Skin of body (tissue), 2 donors: Measurements from ENCODE around the gene YRDC. TPM values are rescaled to one million over a fixed set of nuclear protein-coding genes. Genes with fewer than 3 reads are reported as not detected.

Experiments
- DNase-seq: peaks from one replicate; lab custom pipeline; 2025; lab: John Stamatoyannopoulos, UW
- total RNA-seq: library from RNA; depleted of rRNA; stranded (reverse); fragments of >200 nt; gene quantifications from one replicate; pipeline ENCODE4 v1.2.3, GENCODE V29; 2014

The YRDC gene
- total RNA-seq, 1 donor from 2014 or later: 10.8 TPM

DNA sequence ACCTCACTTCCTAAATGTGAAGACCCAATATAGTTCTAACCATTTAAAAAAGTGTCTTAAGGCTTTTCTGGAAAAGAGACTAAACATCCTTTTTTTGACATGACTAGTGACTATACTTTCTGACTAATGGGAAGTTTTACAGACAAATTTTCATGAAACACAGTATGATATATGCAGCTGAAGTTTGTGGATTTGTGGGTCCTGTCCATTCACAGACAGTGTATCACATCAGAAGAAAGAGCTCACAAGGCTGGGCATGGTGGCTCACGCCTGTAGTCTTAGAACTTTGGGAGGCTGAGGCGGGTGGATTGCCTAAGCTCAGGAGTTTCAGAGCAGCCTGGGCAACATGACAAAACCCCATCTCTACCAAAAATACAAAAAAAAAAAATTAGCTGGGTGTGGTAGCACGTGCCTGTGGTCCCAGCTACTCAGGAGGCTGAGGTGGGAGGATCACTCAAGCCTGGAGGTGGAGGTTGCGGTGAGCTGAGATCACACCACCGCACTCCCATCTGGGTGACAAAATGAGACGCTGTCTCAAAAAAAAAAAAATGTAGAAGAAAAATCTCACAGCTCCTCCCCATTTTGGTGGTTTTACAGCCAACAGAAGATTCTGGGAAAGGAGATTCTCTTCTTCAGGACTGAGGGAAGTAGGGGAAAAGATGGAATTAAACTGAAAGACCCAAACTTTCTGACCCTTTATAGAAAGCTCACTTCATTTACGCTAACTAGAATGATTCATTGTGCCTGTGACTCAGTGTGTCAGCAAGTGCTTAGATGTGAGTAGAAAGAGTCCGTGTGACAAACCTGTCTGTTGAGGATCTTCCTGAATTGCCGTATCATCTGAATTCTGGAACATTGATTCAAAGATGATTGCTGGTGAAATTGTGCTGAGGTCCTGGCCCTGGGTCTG, 15.2 kb upstream of the YRDC start:
- no peak for DNase-seq

DNA sequence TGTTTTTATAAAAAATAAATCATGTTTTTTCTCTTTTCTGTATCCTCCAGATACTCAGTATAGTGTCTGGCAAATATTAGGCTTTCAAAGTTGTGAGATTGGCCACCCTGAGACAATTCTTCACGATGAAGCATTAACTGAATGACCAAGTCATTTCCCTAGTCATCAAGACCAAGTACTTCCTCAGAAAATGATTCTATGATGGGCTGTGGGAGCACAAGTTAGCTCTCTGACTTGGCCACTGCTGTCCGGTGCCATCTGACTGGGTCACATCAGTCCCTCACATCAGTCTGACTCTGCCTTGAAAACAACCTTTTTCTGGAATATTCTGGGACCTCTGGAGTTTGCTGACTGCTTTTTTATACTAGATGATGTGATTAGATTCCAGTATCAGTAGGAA, 13.5 kb upstream of the YRDC start:
- DNase-seq: no peak

DNA sequence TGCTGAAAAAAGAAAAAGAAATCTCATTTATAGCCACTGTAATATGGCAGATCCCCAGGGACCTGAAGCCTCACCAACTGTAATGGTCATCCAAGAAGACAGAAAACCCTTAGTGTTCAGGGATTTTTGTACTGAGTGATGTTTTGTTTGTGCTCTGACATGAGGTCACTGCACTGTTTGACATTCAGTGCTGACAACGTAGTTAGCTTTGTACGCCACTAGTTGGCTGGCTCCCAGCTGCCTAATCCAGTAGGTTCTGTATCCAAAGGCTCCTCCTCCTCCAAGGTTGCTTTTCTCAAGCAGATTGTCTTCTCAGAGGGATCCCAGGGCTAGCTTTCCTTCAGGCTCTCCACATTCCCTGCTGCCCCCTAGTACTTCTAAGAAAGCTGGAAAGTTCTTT, 9.5 kb upstream of the YRDC start:
- no peak for DNase-seq

DNA sequence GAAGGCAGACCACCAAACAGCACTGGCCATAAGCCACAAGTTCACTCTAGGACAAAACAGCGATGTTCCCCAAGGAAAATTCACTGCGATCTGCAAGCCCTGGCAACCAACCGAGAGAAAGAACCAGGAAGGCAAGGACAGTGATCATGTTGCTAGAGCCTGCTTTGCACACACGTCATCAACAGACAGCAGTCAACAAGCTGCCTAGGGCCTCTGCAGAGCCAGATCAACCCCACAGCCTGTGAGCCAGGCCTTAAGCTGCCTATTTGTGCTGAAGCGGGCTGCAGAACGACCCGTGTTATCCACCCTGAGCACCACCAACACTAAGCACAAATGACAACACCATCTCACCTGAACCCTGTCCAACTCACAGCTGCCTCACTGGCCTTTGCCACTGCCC, 6.2 kb upstream of the YRDC start:
- DNase-seq: peak; percentile 89

DNA sequence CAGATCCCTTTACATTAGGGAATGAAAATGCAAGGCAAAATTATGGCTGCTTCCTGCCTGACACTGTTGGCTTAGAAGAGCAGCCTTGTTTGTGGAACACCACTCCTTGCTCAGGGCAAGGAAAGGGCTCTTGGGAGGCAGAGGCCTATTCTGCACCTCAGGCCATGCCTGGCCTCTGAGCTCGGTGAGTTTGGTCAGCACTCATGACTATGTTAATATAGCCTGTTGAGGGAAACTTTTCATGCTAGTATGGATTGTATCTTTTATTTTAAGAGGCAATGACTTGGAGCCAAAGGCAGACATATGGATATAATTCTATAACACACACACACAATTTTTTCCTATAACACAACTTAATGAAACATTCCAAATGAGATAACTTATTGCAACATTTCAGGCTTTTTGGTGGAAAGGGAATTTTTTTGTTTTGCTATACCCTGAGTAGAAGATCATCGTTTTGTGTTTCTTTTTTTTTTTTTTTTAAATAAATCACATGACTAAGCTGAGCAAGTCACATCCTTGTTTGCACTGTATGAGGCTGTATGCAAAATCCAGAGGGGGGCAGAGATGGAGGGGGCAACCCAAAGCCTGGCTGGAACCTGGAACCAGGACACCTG, 5.6 kb upstream of the YRDC start:
- peak; percentile 86 for DNase-seq

DNA sequence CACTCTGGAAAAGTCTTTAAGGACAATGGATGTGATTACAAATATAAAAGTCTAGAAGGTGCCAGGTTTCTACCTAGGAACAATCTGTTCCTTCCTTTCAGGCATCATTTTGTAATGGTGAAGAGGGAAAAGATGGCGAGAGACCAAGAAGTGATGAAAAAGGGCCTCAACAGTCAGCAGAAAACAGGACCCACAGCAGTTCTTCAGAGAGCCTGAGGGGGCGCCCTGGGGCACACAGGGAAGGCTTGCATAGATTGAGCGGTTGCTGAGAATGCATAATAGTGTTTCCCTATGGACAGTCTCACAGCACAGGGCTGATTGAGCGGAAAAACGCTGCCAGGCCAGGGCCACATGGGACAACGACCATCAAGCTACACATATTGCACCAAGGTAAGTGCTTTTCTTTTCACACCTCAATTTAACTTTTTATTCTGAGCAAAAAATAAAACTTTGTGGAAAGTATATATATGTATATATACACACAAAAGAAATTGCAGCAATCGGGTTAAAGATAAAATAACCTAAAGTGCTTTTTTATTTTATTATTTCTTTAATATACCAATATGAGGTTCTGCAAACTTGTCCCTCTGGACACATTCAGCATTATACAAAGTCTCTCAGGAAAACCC, 3.1 kb upstream of the YRDC start:
- DNase-seq: peak; percentile 58

DNA sequence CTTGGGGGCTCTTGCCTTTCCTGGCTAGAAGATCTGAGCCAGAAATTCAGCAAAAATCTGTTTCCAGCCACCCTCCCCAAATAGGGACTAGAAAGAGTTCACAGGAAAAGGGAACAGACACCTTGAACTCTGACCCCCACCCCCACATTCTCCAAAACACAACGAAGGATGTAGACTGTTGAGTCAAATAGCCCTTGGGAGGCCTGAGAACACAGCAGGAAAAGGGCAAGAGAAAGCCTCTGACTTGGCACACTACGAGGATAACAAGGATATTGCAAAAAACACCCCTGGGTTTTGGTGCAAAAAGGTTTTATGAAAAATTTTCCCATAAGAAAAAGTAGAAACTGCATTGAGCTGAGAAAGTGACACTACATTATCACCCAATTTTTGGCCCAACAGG, 1.9 kb upstream of the YRDC start:
- DNase-seq: no peak

DNA sequence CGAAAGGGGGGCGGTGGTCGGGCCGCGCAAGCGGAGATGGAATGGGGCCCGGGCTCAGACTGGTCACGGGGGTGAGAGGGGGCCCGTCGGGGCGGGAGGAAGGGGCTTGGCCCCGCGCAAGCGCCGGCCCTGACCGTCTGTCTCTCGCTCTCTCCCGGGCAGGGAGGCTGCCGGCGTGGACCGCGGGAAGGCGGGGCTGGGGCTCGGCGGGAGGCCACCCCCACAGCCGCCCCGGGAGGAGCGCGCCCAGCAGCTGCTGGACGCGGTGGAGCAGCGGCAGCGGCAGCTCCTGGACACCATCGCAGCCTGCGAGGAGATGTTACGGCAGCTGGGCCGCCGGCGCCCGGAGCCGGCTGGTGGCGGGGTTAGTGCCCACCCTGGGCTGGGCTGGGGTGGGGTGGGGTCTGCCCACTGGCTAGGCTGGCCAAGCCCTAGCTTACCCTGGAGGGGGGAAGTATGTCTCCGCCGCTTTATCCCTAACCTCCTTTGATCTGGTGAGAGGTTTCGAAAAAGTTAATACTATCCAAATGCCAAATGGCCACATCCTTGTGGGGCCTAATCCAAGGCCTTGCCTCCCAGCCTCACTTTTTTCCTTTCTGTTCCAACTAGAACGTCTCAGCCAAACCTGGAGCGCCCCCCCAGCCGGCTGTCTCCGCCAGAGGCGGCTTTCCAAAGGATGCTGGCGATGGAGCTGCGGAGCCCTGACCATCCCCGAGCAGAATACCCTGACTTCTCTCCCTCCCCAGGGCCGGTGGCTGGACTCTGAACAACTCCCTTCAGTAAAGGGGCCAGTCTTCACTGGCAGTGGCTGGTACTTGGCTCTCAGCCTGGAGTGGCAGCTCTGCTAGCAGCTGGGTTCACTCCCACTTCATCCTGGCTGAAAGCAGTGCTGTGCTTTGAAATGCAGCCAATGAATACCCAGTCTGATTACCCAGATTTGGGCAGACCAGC, 636 bp upstream of the YRDC start:
- DNase-seq: peak; percentile 31

DNA sequence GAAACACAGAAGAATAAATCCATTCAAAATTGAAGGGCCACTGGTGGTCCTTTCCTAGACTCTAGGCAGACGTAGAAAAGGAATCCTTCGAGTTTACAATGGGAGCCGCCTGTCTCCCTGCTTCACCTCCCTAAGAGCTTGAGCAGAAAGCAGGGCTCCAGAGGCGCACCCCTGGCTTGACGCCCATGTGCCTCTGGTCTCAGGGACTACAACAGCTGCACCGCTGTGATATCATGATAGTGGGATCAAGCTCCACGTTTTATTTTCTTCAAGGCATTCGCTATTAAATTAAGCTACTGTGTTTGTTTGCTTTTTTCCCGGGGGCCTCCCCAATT, 821 bp downstream of the YRDC start:
- DNase-seq: no peak

DNA sequence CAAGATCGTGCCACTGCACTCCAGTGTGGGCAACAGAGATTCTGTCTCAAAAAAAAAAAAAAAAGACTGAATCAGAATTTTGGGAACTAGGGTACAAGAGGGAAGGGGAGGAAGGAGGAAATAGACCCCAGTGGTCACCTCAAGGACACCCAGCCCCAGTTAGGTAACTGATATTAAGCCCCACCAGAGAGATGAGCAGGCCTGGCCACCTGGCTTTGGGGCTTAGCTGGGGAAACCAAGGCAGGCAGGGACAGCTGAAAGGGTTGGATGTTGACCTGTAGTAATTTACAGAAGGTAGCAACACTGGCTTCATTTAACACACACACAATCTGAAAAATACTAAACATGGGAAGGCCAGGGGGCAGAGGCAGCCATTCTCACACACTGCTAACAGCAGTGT, 5.6 kb downstream of the YRDC start:
- DNase-seq: no peak

DNA sequence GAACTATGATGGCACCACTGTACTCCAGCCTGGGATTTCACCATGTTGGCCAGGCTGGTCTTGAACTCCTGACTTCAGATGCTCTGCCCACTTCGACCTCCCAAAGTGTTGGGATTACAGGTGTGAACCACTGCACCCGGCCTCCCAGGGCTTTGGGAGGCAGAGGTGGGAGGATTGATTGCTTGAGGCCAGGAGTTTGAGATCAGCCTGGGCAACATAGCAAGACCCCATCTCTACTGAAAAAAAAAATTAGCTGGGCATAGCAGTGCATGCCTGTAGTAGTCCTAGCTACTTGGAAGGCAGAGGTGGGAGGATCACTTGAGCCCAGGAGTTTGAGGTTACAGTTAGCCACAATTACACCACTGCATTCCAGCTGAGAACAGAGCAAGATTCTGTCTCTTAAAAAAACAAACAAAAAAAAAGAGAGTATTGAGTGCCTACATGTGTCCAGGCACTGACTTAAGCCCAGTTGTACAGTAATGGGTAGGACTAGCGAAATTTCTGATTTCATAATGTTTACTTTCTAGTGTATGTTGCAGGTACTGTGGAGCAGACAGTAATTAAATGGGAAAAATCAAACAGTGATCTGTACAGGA, 10.2 kb downstream of the YRDC start:
- no peak for DNase-seq

DNA sequence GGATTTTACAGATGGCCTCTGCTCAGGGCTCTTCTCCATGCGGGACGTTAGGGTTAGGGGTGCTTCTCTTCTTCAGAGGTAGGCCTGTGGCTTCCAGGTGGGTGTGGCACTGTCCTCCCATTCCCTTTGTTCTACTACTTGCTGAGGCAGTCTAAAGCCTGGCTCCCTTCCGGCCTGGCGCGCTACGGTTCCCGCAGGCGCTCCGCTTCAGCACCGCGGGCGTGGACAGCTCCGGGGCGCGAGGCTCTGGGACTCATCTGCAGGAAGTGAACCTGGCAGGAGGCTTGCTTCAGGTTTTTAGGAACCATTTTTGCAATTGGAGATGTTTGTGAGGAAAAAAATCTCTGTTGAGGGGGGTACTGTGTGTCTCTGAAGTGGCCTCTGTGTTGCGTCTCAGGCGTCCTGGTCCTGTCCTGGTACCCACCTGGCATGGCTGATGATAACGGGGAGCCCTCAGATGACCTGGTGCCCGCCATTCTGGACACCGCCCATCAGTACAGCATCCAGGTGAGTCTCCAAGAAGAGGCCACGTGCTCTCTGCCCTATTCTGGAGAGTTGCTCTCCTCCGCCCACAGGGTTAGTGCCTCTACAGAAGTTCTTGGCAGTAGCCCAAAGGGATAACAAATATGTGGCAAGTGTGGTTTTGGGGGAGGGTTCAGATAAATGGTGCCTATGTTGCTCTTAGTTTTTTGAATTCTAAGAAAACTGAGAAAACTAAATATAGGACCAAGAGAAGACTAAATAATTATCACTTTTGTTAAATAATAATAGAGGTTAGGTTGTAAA, 12.5 kb downstream of the YRDC start:
- peak; percentile 21 for DNase-seq

DNA sequence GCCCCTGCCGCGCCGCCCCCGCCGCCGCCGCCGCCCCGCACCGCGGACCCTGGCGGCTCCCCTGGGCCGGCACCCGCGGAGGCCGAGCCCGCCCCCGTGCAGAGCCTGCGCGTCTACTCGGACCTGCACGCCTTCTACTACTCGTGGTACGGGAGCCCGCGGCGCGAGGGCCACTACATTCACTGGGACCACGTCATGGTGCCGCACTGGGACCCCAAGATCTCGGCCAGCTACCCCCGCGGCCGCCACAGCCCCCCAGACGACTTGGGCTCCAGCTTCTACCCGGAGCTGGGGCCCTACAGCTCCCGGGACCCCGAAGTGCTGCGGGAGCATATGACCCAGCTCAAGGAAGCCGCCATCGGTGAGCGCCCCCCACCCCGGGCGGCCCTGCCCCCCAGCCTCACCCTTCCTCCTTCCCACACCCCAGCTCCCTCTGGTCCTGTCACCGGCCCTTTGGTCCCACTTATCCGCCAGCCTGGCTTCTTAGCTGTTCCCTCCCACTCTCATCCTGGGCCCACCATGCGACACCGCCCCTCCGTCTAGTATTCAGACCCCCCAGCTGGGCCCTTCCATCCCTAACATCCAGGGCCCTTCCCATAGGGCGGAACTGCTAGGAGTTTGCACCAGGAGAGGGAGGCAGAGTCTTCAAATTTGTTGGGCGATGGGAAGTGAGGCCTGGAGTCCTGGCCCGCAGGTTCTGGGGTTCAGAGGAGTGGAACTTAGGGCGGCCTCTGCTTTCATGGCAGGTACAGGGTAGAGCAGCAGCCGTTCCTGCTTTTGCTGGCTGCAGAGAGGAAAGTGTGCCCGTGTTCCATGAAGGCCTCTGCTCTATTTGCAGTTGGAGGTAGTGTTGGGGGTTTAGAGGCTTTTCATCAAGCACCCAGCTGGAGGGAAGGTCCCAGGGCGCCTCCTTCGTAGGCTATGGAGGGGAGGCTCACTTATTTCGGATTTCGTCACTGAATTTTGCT, 13.4 kb downstream of the YRDC start:
- no peak for DNase-seq

DNA sequence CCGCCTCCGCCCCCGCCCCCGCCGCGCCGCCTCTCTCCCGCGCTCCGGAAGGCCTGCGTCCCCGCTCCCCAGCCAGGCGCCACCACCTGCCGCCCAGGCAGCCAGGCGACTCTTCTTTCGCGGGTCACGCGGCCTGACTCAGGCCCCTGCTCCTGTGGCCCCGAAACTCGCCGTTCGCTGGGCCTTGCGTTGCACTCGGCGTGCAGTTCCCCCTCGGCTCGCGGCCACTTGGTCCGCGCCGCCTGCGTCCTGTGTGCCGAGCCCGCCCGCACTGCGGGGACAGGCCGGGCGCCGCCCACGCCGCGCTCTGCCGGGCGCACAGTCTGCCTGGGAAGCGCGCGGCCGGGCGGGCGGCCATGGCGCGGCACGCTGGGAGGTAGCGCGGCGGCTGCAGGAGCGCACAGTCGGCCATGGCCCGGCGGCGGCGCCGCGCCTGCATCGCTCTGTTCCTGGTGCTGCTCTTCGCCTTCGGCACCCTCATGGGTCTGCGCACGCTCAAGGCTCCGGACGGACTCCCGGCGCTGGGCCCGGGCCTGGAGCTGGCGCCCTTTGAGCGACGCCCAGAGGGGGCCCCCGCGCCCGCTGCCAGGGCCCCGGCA, 14.1 kb downstream of the YRDC start, which contains the start of gene MANEAL:
MANEAL (plus strand) TSS at position 75 of the 599 bp plus-strand sequence; CDS start at position 411, 336 bp downstream.
- DNase-seq: no peak

DNA sequence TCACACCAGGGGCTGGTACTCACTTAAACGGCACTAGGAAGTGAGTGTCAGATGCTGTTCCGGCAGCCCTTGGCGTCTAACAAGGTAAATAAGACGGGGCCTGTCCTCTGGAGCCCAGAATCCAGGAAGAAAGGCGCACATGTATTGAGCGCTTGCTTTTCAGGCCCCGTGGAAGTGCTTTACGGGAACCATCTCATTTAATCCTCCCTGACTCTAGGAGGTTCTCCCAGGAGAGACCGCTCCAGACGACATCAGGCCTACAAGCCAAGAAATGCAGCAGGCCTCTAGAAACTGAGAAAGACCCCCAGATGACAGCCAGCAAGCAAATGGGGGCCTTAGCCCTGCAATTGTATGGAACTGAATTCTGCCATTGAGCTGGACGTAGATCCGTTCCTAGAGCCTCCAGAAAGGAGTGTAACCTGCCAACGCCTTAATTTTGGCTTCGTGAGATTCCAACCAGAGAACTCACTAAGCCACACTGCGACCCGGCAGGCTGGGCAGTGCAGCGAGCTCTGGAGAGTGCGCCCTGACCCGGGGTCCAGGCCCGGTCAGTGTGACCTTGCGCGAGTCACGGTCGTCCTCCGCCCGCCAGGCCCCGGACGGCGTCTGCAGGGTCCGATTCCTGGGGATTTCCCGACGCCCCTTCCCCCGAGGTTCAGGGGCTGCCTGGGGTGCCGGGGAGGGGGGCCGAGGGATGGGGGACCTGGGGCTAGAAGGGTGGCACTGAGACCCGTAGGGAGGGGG, 14.9 kb downstream of the YRDC start:
- DNase-seq: no peak

DNA sequence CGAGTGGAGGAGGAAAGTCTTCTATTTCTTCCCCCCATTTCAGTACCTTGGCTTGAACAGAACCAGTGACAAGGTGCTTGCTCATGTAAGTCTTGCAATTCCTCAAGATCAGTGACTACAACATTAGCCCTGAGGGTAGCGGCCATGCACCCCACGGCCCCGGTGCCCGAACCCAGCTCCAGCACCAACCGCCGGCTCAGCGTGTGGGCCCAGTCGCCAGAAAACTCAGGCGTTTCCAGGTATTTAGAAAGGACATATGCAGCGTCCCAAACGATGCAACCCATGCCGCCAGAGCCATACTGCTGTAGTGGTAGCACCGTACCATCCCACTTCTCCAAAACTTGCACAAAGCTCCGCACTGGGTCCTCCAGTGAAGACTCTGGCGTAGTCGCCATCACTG, 25.5 kb downstream of the YRDC start:
- no peak for DNase-seq

DNA sequence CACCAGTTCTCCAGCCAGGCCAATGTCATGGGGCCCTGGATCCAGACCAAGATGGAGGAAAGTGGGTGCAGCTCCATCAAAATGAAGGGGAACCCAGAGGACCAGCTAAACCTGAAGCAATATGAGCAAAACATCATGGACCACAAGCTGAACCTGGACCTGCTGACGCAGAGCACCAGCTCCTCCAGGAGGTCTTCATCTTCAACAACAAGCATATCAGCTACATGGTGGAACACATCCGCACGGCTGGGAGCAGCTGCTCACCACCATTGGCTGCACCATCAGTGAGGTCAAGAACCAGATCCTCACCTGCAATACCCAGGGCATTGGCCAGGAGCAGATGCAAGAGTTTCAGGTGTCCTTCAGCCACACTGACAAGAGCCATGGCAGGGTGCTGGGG, 29.4 kb downstream of the YRDC start:
- DNase-seq: no peak
